Measurements from ENCODE around the gene ZNF354C. TPM values are rescaled to one million over a fixed set of nuclear protein-coding genes. Genes with fewer than 3 reads are reported as not detected.
A peak's percentile ranks its signal among the peaks of the same experiment; 100 is the strongest.

ZNF354C gene
- total RNA-seq, 2 donors from 2014 or later, result 3.6 to 4.0 TPM

- 83 to 89% methylated on average over 9 to 25 of the region's 25 CpGs for WGBS, 2 donors
- Histone ChIP-seq H3K9me3 (no peaks in the 10 kb centered on the region), H3K4me3 (no peak overlapping the region), H3K4me1 (no peaks in the 10 kb centered on the region), H3K36me3 (replicated peaks in 1 of 2; ENCODE audit: insufficient read depth in 1 of 2, low read depth in 2 of 2) (no peaks in the 10 kb centered on the region), H3K27ac (no peak overlapping the region), H3K27me3 (no peaks in the 10 kb centered on the region)
- intact Hi-C loops (cut with DNase I), result no loop called here
- ATAC-seq, result no peak
- TF ChIP-seq CTCF (IDR thresholded peaks at IDR 0.05) (no peak), POLR2A (IDR thresholded peaks at IDR 0.05) (no peak)
- peak in 2 of 4 donors; percentile 4 to 5 for DNase-seq
Observed at GRCh38 chr5:179125789-179126505, 65.8 kb downstream of the ZNF354C start.

- Histone ChIP-seq H3K27ac (no peak overlapping the region), H3K4me1 (no peaks in the 10 kb centered on the region), H3K36me3 (replicated peaks in 1 of 2; ENCODE audit: insufficient read depth in 1 of 2, low read depth in 2 of 2) (no peaks in the 10 kb centered on the region), H3K9me3 (no peaks in the 10 kb centered on the region), H3K4me3 (no peak overlapping the region), H3K27me3 (no peaks in the 10 kb centered on the region)
- 80 to 82% methylated on average over 11 to 14 of the region's 14 CpGs for WGBS, 2 donors
- ATAC-seq, result no peak
- peak in 1 of 4 donors; percentile 4 for DNase-seq
- intact Hi-C loops (cut with DNase I), result no loop called here
- no peak for TF ChIP-seq POLR2A (IDR thresholded peaks at IDR 0.05)
- no peak for TF ChIP-seq CTCF (IDR thresholded peaks at IDR 0.05)
Observed at GRCh38 chr5:179126506-179126991, 66.4 kb downstream of the ZNF354C start.

GRCh38 chr5:179127136-179128040, 67.2 kb downstream of the ZNF354C start:
- no peaks in the 10 kb centered on the region for H3K9me3 ChIP-seq

GRCh38 chr5:179128041-179128365, 67.8 kb downstream of the ZNF354C start:
- ATAC-seq, result no peak
- no peaks in the 10 kb centered on the region for H3K27me3 ChIP-seq
- no peak for DNase-seq
- H3K36me3 ChIP-seq (replicated peaks in 1 of 2; ENCODE audit: insufficient read depth in 1 of 2, low read depth in 2 of 2), result no peaks in the 10 kb centered on the region
- no peak overlapping the region for H3K27ac ChIP-seq
- 74 to 76% methylated on average over 10 of the region's 10 CpGs for WGBS, 2 donors
- H3K4me1 ChIP-seq, result no peaks in the 10 kb centered on the region
- H3K4me3 ChIP-seq, result no peak overlapping the region
- TF ChIP-seq CTCF (IDR thresholded peaks at IDR 0.05) (no peak), POLR2A (IDR thresholded peaks at IDR 0.05) (no peak)
- intact Hi-C loops (cut with DNase I), result no loop called here
- H3K9me3 ChIP-seq, result no peaks in the 10 kb centered on the region

More at GRCh38 chr5:179127136-179128040, 67.2 kb downstream of the ZNF354C start:
- intact Hi-C loops (cut with DNase I), result no loop called here
- peak in 2 of 4 donors; percentile 4 to 5 for DNase-seq
- ATAC-seq, result no peak
- H3K27me3 ChIP-seq, result no peaks in the 10 kb centered on the region
- H3K4me1 ChIP-seq, result no peaks in the 10 kb centered on the region
- no peak overlapping the region for H3K27ac ChIP-seq
- WGBS, 2 donors, result 81 to 84% methylated on average over 10 to 21 of the region's 21 CpGs
- H3K4me3 ChIP-seq, result no peak overlapping the region
- TF ChIP-seq CTCF (IDR thresholded peaks at IDR 0.05) (no peak), POLR2A (IDR thresholded peaks at IDR 0.05) (no peak)
- no peaks in the 10 kb centered on the region for H3K36me3 ChIP-seq (replicated peaks in 1 of 2; ENCODE audit: insufficient read depth in 1 of 2, low read depth in 2 of 2)
